Testis (tissue), 2 donors: Measurements from ENCODE around the gene RGL3.

Experiments used
- POLR2A ChIP-seq: fragments of 450-650 bp; IDR thresholded peaks from one replicate; pipeline ENCODE4 v1.6.1; 2017; ENCODE audit warnings: antibody characterized with exemption, mild to moderate bottlenecking, moderate library complexity
- TF ChIP-seq, protein P1 (sequence below), 3 experiments: fragments of 450-650 bp in 2 of 3; fragments of 200-600 bp in 1 of 3; sonication (generic) in 1 of 3; IDR thresholded peaks; one replicate each; pipeline ENCODE4 v1.5.1; 2016 to 2019; ENCODE audit warnings: antibody characterized with exemption in 3 of 3, mild to moderate bottlenecking in 2 of 3, moderate library complexity in 1 of 3

DNA sequence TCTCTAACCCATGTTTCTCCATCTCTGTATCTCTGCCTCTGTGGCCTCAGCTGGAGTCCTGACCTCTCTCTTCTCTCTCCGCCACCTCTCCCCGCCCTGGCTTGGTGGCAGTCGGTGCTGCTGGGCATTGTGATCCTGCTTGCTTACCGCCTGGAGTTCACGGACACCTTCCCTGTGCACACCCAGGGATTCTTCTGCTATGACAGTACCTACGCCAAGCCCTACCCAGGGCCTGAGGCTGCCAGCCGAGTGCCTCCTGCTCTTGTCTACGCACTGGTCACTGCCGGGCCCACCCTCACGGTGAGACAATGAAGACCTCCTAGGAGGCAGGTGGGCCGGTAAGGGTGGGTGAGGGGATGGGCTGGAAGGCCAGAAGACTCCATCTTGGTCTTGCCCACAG is 59.7 kb downstream of the RGL3 start:
- TF ChIP-seq, protein P1, sequence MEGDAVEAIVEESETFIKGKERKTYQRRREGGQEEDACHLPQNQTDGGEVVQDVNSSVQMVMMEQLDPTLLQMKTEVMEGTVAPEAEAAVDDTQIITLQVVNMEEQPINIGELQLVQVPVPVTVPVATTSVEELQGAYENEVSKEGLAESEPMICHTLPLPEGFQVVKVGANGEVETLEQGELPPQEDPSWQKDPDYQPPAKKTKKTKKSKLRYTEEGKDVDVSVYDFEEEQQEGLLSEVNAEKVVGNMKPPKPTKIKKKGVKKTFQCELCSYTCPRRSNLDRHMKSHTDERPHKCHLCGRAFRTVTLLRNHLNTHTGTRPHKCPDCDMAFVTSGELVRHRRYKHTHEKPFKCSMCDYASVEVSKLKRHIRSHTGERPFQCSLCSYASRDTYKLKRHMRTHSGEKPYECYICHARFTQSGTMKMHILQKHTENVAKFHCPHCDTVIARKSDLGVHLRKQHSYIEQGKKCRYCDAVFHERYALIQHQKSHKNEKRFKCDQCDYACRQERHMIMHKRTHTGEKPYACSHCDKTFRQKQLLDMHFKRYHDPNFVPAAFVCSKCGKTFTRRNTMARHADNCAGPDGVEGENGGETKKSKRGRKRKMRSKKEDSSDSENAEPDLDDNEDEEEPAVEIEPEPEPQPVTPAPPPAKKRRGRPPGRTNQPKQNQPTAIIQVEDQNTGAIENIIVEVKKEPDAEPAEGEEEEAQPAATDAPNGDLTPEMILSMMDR (IDR thresholded peaks at IDR 0.05): no peak
- no peak for TF ChIP-seq POLR2A
